Osteoblast (primary cell): ENCODE data around the gene MUC6. TPM values are rescaled to one million over a fixed set of nuclear protein-coding genes. Genes with fewer than 3 reads are reported as not detected.
A peak's percentile ranks its signal among the peaks of the same experiment; 100 is the strongest.

Experiments
- DNase-seq: peaks from one replicate; pipeline ENCODE4 v3.0.0; 2011; ENCODE audit warnings: low spot score, mixed read lengths; ENCODE audit not compliant: insufficient read length; ENCODE audit errors: missing footprints
- H2AFZ ChIP-seq: 2 replicates; pipeline ENCODE4 v1.6.0; 2011; ENCODE audit warnings: mild to moderate bottlenecking, low read length
- H3K27ac ChIP-seq: 2 replicates; pipeline ENCODE4 v1.5.1; 2011; ENCODE audit warnings: mild to moderate bottlenecking, low read depth, low read length, moderate library complexity
- H3K27me3 ChIP-seq: 2 replicates; pipeline ENCODE4 v1.6.0; 2012; ENCODE audit warnings: mild to moderate bottlenecking, control low read depth, inconsistent platforms, low read length, moderate library complexity; ENCODE audit not compliant: insufficient read depth
- H3K36me3 ChIP-seq: 2 replicates; pipeline ENCODE4 v1.5.1; 2011; ENCODE audit warnings: mild to moderate bottlenecking, low read length, control low read depth, moderate library complexity; ENCODE audit not compliant: insufficient read depth
- H3K4me1 ChIP-seq: 2 replicates; pipeline ENCODE4 v1.5.1; 2011; ENCODE audit warnings: mild to moderate bottlenecking, low read length, control low read depth, moderate library complexity; ENCODE audit not compliant: insufficient read depth
- H3K4me2 ChIP-seq: 2 replicates; pipeline ENCODE4 v1.6.0; 2011; ENCODE audit warnings: mild to moderate bottlenecking, low read length; ENCODE audit not compliant: insufficient read depth
- H3K4me3 ChIP-seq: fragments of 200-600 bp; sonication (generic); 3 replicates; pipeline ENCODE4 v1.5.1; 2012; ENCODE audit warnings: mild to moderate bottlenecking, low read length, inconsistent platforms; ENCODE audit not compliant: insufficient read depth
- H3K79me2 ChIP-seq: 2 replicates; pipeline ENCODE4 v1.6.0; 2012; ENCODE audit warnings: mild to moderate bottlenecking, low read length, control low read depth, inconsistent platforms; ENCODE audit not compliant: insufficient read depth
- H3K9me3 ChIP-seq: 2 replicates; pipeline ENCODE4 v1.5.1; 2011; ENCODE audit warnings: low read depth, low read length, control low read depth
- H4K20me1 ChIP-seq: 2 replicates; pipeline ENCODE4 v1.6.0; 2012; ENCODE audit warnings: mild to moderate bottlenecking, low read length, control low read depth; ENCODE audit not compliant: insufficient read depth
- CTCF ChIP-seq: IDR thresholded peaks from 2 replicates; pipeline ENCODE4 v1.5.1; 2011; ENCODE audit warnings: mild to moderate bottlenecking, low read depth, low read length, moderate library complexity; ENCODE audit errors: extremely low read depth
- total RNA-seq: library from RNA; depleted of rRNA; stranded (reverse); fragments of >200 nt; gene quantifications from 2 replicates; pipeline ENCODE4 v1.2.3, GENCODE V29; 2012

MUC6 gene
- total RNA-seq, 1 donor = not detected

GRCh38 chr11:1049431-1049891, 12.9 kb upstream of the MUC6 start:
- Histone ChIP-seq H3K27ac (no peak overlapping the region), H3K79me2 (no peaks in the 10 kb centered on the region), H3K36me3 (no peaks in the 10 kb centered on the region), H3K4me1 (no peaks in the 10 kb centered on the region), H3K9me3 (no peaks in the 10 kb centered on the region), H2AFZ (no peak overlapping the region), H3K27me3 (peaks cover 25% of the 10 kb centered on the region), H3K4me2 (no peak overlapping the region), H3K4me3 (no peak overlapping the region), H4K20me1 (no peaks in the 10 kb centered on the region)
- peak; percentile 56 for DNase-seq
- TF ChIP-seq CTCF = no peak

- no peak overlapping the region for H3K4me2 ChIP-seq
- H2AFZ ChIP-seq = no peak overlapping the region
- no peak for TF ChIP-seq CTCF
- H3K4me3 ChIP-seq = no peak overlapping the region
- H4K20me1 ChIP-seq = no peaks in the 10 kb centered on the region
- H3K27ac ChIP-seq = no peak overlapping the region
- peak; percentile 54 for DNase-seq
- H3K79me2 ChIP-seq = no peaks in the 10 kb centered on the region
- no peaks in the 10 kb centered on the region for H3K9me3 ChIP-seq
- H3K27me3 ChIP-seq = peaks cover 25% of the 10 kb centered on the region
- no peaks in the 10 kb centered on the region for H3K36me3 ChIP-seq
- no peaks in the 10 kb centered on the region for H3K4me1 ChIP-seq
These were observed 12.5 kb upstream of the MUC6 start for GRCh38 chr11:1049071-1049405.

GRCh38 chr11:1048375-1049070, 12.0 kb upstream of the MUC6 start:
- Histone ChIP-seq H2AFZ (no peak overlapping the region), H3K27ac (no peak overlapping the region), H3K4me3 (no peak overlapping the region), H3K79me2 (no peaks in the 10 kb centered on the region), H3K4me2 (no peak overlapping the region), H3K27me3 (peaks cover 22% of the 10 kb centered on the region), H3K9me3 (no peaks in the 10 kb centered on the region), H3K36me3 (no peaks in the 10 kb centered on the region), H3K4me1 (no peaks in the 10 kb centered on the region), H4K20me1 (no peaks in the 10 kb centered on the region)
- peak; percentile 85 for DNase-seq
- no peak for TF ChIP-seq CTCF

- H3K27ac ChIP-seq = no peak overlapping the region
- no peak overlapping the region for H2AFZ ChIP-seq
- DNase-seq = peak; percentile 51
- H3K27me3 ChIP-seq = peaks cover 22% of the 10 kb centered on the region
- no peak overlapping the region for H3K4me3 ChIP-seq
- no peaks in the 10 kb centered on the region for H3K79me2 ChIP-seq
- no peaks in the 10 kb centered on the region for H3K9me3 ChIP-seq
- no peak overlapping the region for H3K4me2 ChIP-seq
- no peaks in the 10 kb centered on the region for H3K4me1 ChIP-seq
- H3K36me3 ChIP-seq = no peaks in the 10 kb centered on the region
- TF ChIP-seq CTCF = no peak
- no peaks in the 10 kb centered on the region for H4K20me1 ChIP-seq
These were observed 11.2 kb upstream of the MUC6 start for GRCh38 chr11:1047595-1048156.
